HEK293 (cell line): Measurements from ENCODE around the gene CTIF.

Experiments
- CTCF ChIA-PET: fragments of 350-600 bp; formaldehyde crosslinking; extraction: SDS; loops from one replicate; lab custom pipeline; 2021; ENCODE audit warnings: antibody characterized with exemption; lab: Yijun Ruan, JAX
- POLR2A ChIA-PET: fragments of 300-600 bp; formaldehyde crosslinking; extraction: SDS; loops from one replicate; lab custom pipeline; 2020; ENCODE audit warnings: antibody characterized with exemption, inconsistent platforms; lab: Yijun Ruan, JAX
- H3K27ac ChIP-seq: fragments of 200-500 bp; sonication (Bioruptor generic); 2 replicates; pipeline ENCODE4 v1.5.1; 2014; ENCODE audit warnings: low read depth, low read length, control low read depth, inconsistent platforms; ENCODE audit errors: extremely low read depth
- H3K36me3 ChIP-seq, 2 experiments: fragments of 200-500 bp in 1 of 2; sonication (Bioruptor generic) in 1 of 2; 1 replicate in 1 of 2; 2 replicates in 1 of 2; pipeline ENCODE4 v1.5.1; 2014 to 2017; ENCODE audit warnings: inconsistent platforms in 2 of 2, low read length in 2 of 2; ENCODE audit not compliant: control insufficient read depth in 2 of 2, insufficient read depth in 1 of 2
- H3K4me1 ChIP-seq: fragments of 200-500 bp; sonication (Bioruptor generic); 2 replicates; pipeline ENCODE4 v1.5.1; 2014; ENCODE audit warnings: mild to moderate bottlenecking, low read length, inconsistent platforms; ENCODE audit not compliant: control insufficient read depth, insufficient read depth
- H3K4me3 ChIP-seq: 2 replicates; pipeline ENCODE4 v1.5.1; 2011; ENCODE audit warnings: low read depth, mild to moderate bottlenecking, control low read depth, low read length, moderate library complexity
- H3K9me3 ChIP-seq: fragments of 200-500 bp; sonication (Bioruptor generic); 2 replicates; pipeline ENCODE4 v1.5.1; 2014; ENCODE audit warnings: low read depth, low read length, inconsistent platforms; ENCODE audit not compliant: control insufficient read depth, insufficient read depth
- KLF1 ChIP-seq: fragments of 450-650 bp; formaldehyde crosslinking; IDR thresholded peaks from 2 replicates; pipeline ENCODE4 v1.5.1; 2016; ENCODE audit warnings: missing biosample characterization, missing genetic modification characterization
- PATZ1 ChIP-seq: fragments of 450-650 bp; formaldehyde crosslinking; IDR thresholded peaks from 2 replicates; pipeline ENCODE4 v1.5.1; 2016; ENCODE audit warnings: missing biosample characterization, missing genetic modification characterization
- ZNF501 ChIP-seq: fragments of 450-650 bp; formaldehyde crosslinking; IDR thresholded peaks from 2 replicates; pipeline ENCODE4 v1.5.1; 2016; ENCODE audit warnings: missing biosample characterization, missing genetic modification characterization
- ZNF701 ChIP-seq: fragments of 450-650 bp; formaldehyde crosslinking; IDR thresholded peaks from 2 replicates; pipeline ENCODE4 v1.5.1; 2016; ENCODE audit warnings: missing biosample characterization, missing genetic modification characterization
- TF ChIP-seq, protein P1 (sequence below): fragments of 450-650 bp; formaldehyde crosslinking; IDR thresholded peaks from 2 replicates; pipeline ENCODE4 v1.5.1; 2017; ENCODE audit warnings: missing biosample characterization, missing genetic modification characterization
- TF ChIP-seq, protein P2 (sequence below): fragments of 450-650 bp; formaldehyde crosslinking; IDR thresholded peaks from 2 replicates; pipeline ENCODE4 v1.5.1; 2017; ENCODE audit warnings: missing biosample characterization, missing genetic modification characterization
- TF ChIP-seq, protein P3 (sequence below): fragments of 450-650 bp; formaldehyde crosslinking; IDR thresholded peaks from 2 replicates; pipeline ENCODE4 v1.5.1; 2016; ENCODE audit warnings: missing biosample characterization, missing genetic modification characterization, low read depth

The CTIF gene

GRCh38 chr18:48827291-48828193 is 288.7 kb downstream of the CTIF start (continued):
- peak; percentile 66 for TF ChIP-seq PATZ1
- TF ChIP-seq, protein P1, sequence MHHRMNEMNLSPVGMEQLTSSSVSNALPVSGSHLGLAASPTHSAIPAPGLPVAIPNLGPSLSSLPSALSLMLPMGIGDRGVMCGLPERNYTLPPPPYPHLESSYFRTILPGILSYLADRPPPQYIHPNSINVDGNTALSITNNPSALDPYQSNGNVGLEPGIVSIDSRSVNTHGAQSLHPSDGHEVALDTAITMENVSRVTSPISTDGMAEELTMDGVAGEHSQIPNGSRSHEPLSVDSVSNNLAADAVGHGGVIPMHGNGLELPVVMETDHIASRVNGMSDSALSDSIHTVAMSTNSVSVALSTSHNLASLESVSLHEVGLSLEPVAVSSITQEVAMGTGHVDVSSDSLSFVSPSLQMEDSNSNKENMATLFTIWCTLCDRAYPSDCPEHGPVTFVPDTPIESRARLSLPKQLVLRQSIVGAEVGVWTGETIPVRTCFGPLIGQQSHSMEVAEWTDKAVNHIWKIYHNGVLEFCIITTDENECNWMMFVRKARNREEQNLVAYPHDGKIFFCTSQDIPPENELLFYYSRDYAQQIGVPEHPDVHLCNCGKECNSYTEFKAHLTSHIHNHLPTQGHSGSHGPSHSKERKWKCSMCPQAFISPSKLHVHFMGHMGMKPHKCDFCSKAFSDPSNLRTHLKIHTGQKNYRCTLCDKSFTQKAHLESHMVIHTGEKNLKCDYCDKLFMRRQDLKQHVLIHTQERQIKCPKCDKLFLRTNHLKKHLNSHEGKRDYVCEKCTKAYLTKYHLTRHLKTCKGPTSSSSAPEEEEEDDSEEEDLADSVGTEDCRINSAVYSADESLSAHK (tag by site-specific recombination), result 0 out of 2 replicates have a peak, but pooled peaks have one; percentile 3
- TF ChIP-seq ZNF501 (tag by site-specific recombination), result 0 out of 2 replicates have a peak, but pooled peaks have one; percentile 18
- TF ChIP-seq KLF1 (tag by site-specific recombination), result peak; percentile 67
- TF ChIP-seq, protein P2, sequence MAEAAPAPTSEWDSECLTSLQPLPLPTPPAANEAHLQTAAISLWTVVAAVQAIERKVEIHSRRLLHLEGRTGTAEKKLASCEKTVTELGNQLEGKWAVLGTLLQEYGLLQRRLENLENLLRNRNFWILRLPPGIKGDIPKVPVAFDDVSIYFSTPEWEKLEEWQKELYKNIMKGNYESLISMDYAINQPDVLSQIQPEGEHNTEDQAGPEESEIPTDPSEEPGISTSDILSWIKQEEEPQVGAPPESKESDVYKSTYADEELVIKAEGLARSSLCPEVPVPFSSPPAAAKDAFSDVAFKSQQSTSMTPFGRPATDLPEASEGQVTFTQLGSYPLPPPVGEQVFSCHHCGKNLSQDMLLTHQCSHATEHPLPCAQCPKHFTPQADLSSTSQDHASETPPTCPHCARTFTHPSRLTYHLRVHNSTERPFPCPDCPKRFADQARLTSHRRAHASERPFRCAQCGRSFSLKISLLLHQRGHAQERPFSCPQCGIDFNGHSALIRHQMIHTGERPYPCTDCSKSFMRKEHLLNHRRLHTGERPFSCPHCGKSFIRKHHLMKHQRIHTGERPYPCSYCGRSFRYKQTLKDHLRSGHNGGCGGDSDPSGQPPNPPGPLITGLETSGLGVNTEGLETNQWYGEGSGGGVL (tag by site-specific recombination), result peak; percentile 82

- Histone ChIP-seq H3K4me1 (peaks cover 46% of the 10 kb centered on the region), H3K9me3 (no peaks in the 10 kb centered on the region), H3K4me3 (no peak overlapping the region), H3K27ac (peak overlapping the region; percentile 82), H3K36me3 (no peaks in the 10 kb centered on the region)
- CTCF ChIA-PET, result interaction anchor here (0.7 to 2.0 kb wide), 12 partner anchors 9 to 411 kb away, joined by 3 to 6 read pairs (median 3); no protein-coding TSS in a partner anchor
- TF ChIP-seq, protein P1 (tag by site-specific recombination), result peak; percentile 1; the same call in 1 of the 2 replicates
- TF ChIP-seq, protein P3, sequence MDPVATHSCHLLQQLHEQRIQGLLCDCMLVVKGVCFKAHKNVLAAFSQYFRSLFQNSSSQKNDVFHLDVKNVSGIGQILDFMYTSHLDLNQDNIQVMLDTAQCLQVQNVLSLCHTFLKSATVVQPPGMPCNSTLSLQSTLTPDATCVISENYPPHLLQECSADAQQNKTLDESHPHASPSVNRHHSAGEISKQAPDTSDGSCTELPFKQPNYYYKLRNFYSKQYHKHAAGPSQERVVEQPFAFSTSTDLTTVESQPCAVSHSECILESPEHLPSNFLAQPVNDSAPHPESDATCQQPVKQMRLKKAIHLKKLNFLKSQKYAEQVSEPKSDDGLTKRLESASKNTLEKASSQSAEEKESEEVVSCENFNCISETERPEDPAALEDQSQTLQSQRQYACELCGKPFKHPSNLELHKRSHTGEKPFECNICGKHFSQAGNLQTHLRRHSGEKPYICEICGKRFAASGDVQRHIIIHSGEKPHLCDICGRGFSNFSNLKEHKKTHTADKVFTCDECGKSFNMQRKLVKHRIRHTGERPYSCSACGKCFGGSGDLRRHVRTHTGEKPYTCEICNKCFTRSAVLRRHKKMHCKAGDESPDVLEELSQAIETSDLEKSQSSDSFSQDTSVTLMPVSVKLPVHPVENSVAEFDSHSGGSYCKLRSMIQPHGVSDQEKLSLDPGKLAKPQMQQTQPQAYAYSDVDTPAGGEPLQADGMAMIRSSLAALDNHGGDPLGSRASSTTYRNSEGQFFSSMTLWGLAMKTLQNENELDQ (tag by site-specific recombination), result no peak
- TF ChIP-seq ZNF701 (tag by site-specific recombination), result no peak
- POLR2A ChIA-PET, result interaction anchor here (0.7 to 1.9 kb wide), 5 partner anchors 9 to 117 kb away, joined by 3 to 7 read pairs (median 3); no protein-coding TSS in a partner anchor
Measured at GRCh38 chr18:48828194-48828545, 289.3 kb downstream of the CTIF start.
